ENCODE measurements around the gene SSTR3. TPM values are rescaled to one million over a fixed set of nuclear protein-coding genes. Genes with fewer than 3 reads are reported as not detected.

Gene SSTR3
- 0.54 TPM for polyA plus RNA-seq
- long read RNA-seq, donor 1, partial matches to known transcripts, result 0 of 1 reads
- long read RNA-seq, donor 1, other reads (novel, unspliced or antisense), result 0 of 1 reads
- long read RNA-seq, donor 2, result 0 reads
- long read RNA-seq, donor 3, result 0 reads
- long read RNA-seq, donor 4, result 0 reads
- long read RNA-seq, donor 5, result 0 reads
- long read RNA-seq, donor 6, result 0 reads
- long read RNA-seq, donor 7, result 0 reads
- long read RNA-seq, donor 8, result 0 reads
- long read RNA-seq, donor 9, result 0 reads
- long read RNA-seq, donor 10, result 0 reads
- long read RNA-seq, donor 11, full-length matches to known transcripts, result 2 of 2 reads
- long read RNA-seq, donor 11, partial matches to known transcripts, result 0 of 2 reads
- long read RNA-seq, donor 11, other reads (novel, unspliced or antisense), result 0 of 2 reads

GRCh38 chr22:37212174-37212906 is at the start of gene SSTR3:
Gene SSTR3, minus strand, starts transcription at chr22:37212477. Its CDS starts 4,674 bp downstream, at chr22:37207803.
- H3K27ac ChIP-seq (ENCODE audit: low read length), result no peak within 1 kb of the TSS
- peak in 1 of 2 donors; percentile 55 for DNase-seq

GRCh38 chr22:37260901-37261336 is 48.6 kb upstream of the SSTR3 start:
- Histone ChIP-seq H3K27ac (ENCODE audit: low read length) (no peak overlapping the region), H3K9me3 (ENCODE audit: control insufficient read depth, low read depth, low read length) (peaks cover 11% of the 10 kb centered on the region), H3K4me3 (ENCODE audit: low read length) (no peak overlapping the region), H3K4me1 (ENCODE audit: control insufficient read depth, insufficient read depth, low read length) (peaks cover 23% of the 10 kb centered on the region), H3K36me3 (ENCODE audit: control insufficient read depth, insufficient read depth, low read length) (no peaks in the 10 kb centered on the region), H3K27me3 (ENCODE audit: control insufficient read depth, insufficient read depth, low read length) (peaks cover 6% of the 10 kb centered on the region)
- DNase-seq, result peak in 1 of 2 donors; percentile 42
- no CpG with 5 or more reads among the region's 14 CpGs for WGBS (ENCODE audit: insufficient coverage, low lambda C conversion rate)

More at GRCh38 chr22:37212174-37212906, at the start of gene SSTR3:
- Histone ChIP-seq H3K36me3 (ENCODE audit: control insufficient read depth, insufficient read depth, low read length) (no peaks in the 10 kb centered on the region), H3K27me3 (ENCODE audit: control insufficient read depth, insufficient read depth, low read length) (no peaks in the 10 kb centered on the region), H3K4me1 (ENCODE audit: control insufficient read depth, insufficient read depth, low read length) (peaks cover 36% of the 10 kb centered on the region), H3K9me3 (ENCODE audit: control insufficient read depth, low read depth, low read length) (no peaks in the 10 kb centered on the region), H3K4me3 (ENCODE audit: low read length) (no peak within 1 kb of the TSS)
- WGBS (ENCODE audit: insufficient coverage, low lambda C conversion rate), result 11% methylated on average over 5 of the region's 23 CpGs

DNA sequence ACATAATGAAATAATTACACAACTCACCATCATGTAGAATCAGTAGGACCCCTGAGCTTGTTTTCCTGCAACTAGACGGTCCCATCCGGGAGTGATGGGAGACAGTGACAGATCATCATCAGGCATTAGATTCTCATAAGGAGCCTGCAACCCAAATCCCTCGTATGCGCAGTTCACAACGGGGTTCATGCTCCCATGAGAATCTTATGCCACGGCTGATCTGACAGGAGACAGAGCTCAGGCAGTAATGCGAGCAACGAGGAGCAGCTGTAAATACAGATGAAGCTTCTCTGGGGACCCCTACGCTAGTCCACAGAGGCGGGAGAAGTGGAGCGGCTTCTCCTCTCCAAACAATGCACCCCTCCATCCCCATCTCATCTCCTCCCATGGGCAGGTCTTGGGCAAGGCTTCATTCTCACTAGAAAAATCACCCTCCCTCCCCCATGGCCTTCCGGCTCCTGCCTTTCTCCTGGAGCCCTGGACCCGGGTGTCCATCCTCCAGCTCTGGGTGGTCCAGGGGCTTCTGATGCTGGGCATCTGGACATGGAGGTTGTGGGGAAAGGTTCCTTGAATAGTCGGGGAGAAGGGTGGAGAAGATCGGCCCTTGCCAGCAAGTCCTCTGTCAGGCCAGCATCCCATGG is 48.0 kb upstream of the SSTR3 start:
- no peak for DNase-seq
- peaks cover 6% of the 10 kb centered on the region for H3K27me3 ChIP-seq (ENCODE audit: control insufficient read depth, insufficient read depth, low read length)
- no peak overlapping the region for H3K27ac ChIP-seq (ENCODE audit: low read length)
- peaks cover 25% of the 10 kb centered on the region for H3K4me1 ChIP-seq (ENCODE audit: control insufficient read depth, insufficient read depth, low read length)
- H3K9me3 ChIP-seq (ENCODE audit: control insufficient read depth, low read depth, low read length), result peaks cover 11% of the 10 kb centered on the region
- WGBS (ENCODE audit: insufficient coverage, low lambda C conversion rate), result no CpG with 5 or more reads among the region's 15 CpGs
- no peaks in the 10 kb centered on the region for H3K36me3 ChIP-seq (ENCODE audit: control insufficient read depth, insufficient read depth, low read length)
- no peak overlapping the region for H3K4me3 ChIP-seq (ENCODE audit: low read length)

GRCh38 chr22:37259540-37260029 is 47.3 kb upstream of the SSTR3 start:
- Histone ChIP-seq H3K4me3 (ENCODE audit: low read length) (no peak overlapping the region), H3K4me1 (ENCODE audit: control insufficient read depth, insufficient read depth, low read length) (peaks cover 25% of the 10 kb centered on the region), H3K9me3 (ENCODE audit: control insufficient read depth, low read depth, low read length) (peaks cover 10% of the 10 kb centered on the region), H3K36me3 (ENCODE audit: control insufficient read depth, insufficient read depth, low read length) (no peaks in the 10 kb centered on the region), H3K27ac (ENCODE audit: low read length) (no peak overlapping the region), H3K27me3 (ENCODE audit: control insufficient read depth, insufficient read depth, low read length) (peaks cover 5% of the 10 kb centered on the region)
- WGBS (ENCODE audit: insufficient coverage, low lambda C conversion rate), result no CpG with 5 or more reads among the region's 23 CpGs
- DNase-seq, result peak in 1 of 2 donors; percentile 31

DNA sequence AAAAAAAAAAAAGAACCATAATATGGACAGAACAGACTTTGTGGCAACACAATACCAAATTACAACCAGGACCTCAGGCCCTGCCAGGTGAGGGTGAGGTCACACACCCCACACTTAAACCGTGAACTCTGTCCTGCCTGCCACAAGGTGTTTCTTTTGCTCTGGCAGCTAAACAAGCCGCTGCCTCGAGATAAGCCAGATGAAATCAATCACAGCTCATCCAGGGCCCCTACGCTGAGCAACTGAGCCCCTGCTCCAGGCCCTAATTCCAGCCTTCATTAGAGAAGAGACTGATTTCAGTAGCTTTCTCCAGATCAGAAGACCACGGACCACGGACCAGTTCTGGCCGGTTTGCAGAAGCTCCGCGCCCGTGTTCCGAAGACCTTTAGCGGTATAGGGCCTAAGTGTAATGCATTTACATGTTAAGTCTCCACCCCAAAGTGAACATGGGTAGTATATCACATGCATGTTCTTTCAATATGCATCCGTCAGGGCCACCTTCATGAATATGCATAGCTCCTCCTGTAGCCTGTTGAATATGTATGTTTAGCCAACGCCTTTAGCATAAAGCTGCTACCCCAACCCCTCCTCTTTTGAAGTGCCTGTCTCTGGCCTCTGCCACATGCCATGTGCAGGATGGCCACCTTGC is 46.6 kb upstream of the SSTR3 start:
- H3K4me3 ChIP-seq (ENCODE audit: low read length), result no peak overlapping the region
- peak in 1 of 2 donors; percentile 57 for DNase-seq
- WGBS (ENCODE audit: insufficient coverage, low lambda C conversion rate), result no CpG with 5 or more reads among the region's 14 CpGs
- H3K27me3 ChIP-seq (ENCODE audit: control insufficient read depth, insufficient read depth, low read length), result peaks cover 5% of the 10 kb centered on the region
- H3K36me3 ChIP-seq (ENCODE audit: control insufficient read depth, insufficient read depth, low read length), result no peaks in the 10 kb centered on the region
- H3K9me3 ChIP-seq (ENCODE audit: control insufficient read depth, low read depth, low read length), result peaks cover 3% of the 10 kb centered on the region
- peaks cover 25% of the 10 kb centered on the region for H3K4me1 ChIP-seq (ENCODE audit: control insufficient read depth, insufficient read depth, low read length)
- no peak overlapping the region for H3K27ac ChIP-seq (ENCODE audit: low read length)

DNA sequence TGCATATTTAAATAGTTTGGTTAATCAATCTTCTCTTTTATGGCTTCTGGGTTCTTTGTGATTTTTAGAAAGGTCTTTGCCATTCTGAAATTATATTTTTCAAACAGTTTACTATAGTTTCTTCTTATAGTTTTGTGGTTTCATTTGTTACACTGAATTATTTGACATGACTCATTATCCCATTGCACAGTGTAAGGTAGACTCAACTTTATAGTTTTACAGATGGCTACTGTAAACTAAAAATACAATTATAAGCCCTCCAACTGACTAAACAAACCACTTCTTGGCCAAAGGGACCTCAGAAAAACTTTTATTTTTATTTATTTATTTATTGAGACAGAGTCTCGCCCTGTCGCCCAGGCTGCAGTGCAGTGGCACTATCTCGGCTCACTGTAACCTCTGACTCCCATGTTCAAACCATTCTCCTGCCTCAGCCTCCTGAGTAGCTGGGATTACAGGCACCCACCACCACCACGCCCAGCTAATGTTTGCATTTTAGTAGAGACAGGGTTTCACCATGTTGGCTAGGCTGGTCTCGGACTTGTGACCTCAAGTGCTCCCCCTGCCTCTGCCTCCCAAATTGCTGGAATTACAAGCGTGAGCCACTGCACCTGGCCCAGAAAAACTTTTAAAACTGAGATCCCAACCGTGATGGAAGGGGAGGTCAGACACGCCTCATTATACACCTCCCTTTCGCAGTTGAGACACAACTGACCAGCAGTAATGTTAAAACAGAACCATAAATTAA is 45.9 kb upstream of the SSTR3 start:
- no peak for DNase-seq
- H3K27ac ChIP-seq (ENCODE audit: low read length), result no peak overlapping the region
- H3K4me3 ChIP-seq (ENCODE audit: low read length), result no peak overlapping the region
- H3K27me3 ChIP-seq (ENCODE audit: control insufficient read depth, insufficient read depth, low read length), result peaks cover 5% of the 10 kb centered on the region
- H3K9me3 ChIP-seq (ENCODE audit: control insufficient read depth, low read depth, low read length), result no peaks in the 10 kb centered on the region
- H3K4me1 ChIP-seq (ENCODE audit: control insufficient read depth, insufficient read depth, low read length), result peaks cover 25% of the 10 kb centered on the region
- H3K36me3 ChIP-seq (ENCODE audit: control insufficient read depth, insufficient read depth, low read length), result no peaks in the 10 kb centered on the region
- no CpG with 5 or more reads among the region's 9 CpGs for WGBS (ENCODE audit: insufficient coverage, low lambda C conversion rate)

- no CpG with 5 or more reads among the region's 10 CpGs for WGBS (ENCODE audit: insufficient coverage, low lambda C conversion rate)
- Histone ChIP-seq H3K27me3 (ENCODE audit: control insufficient read depth, insufficient read depth, low read length) (no peaks in the 10 kb centered on the region), H3K27ac (ENCODE audit: low read length) (no peak overlapping the region), H3K4me1 (ENCODE audit: control insufficient read depth, insufficient read depth, low read length) (peaks cover 25% of the 10 kb centered on the region), H3K9me3 (ENCODE audit: control insufficient read depth, low read depth, low read length) (no peaks in the 10 kb centered on the region), H3K36me3 (ENCODE audit: control insufficient read depth, insufficient read depth, low read length) (no peaks in the 10 kb centered on the region), H3K4me3 (ENCODE audit: low read length) (no peak overlapping the region)
- DNase-seq, result peak in 1 of 2 donors; percentile 45
Measured at GRCh38 chr22:37256075-37256726, 43.9 kb upstream of the SSTR3 start.

GRCh38 chr22:37255558-37256006 is 43.3 kb upstream of the SSTR3 start:
- Histone ChIP-seq H3K4me1 (ENCODE audit: control insufficient read depth, insufficient read depth, low read length) (peaks cover 25% of the 10 kb centered on the region), H3K4me3 (ENCODE audit: low read length) (no peak overlapping the region), H3K27ac (ENCODE audit: low read length) (no peak overlapping the region), H3K36me3 (ENCODE audit: control insufficient read depth, insufficient read depth, low read length) (no peaks in the 10 kb centered on the region), H3K9me3 (ENCODE audit: control insufficient read depth, low read depth, low read length) (no peaks in the 10 kb centered on the region), H3K27me3 (ENCODE audit: control insufficient read depth, insufficient read depth, low read length) (no peaks in the 10 kb centered on the region)
- DNase-seq, result no peak

- no peaks in the 10 kb centered on the region for H3K27me3 ChIP-seq (ENCODE audit: control insufficient read depth, insufficient read depth, low read length)
- no peak overlapping the region for H3K27ac ChIP-seq (ENCODE audit: low read length)
- DNase-seq, result peak in 1 of 2 donors; percentile 73
- peaks cover 25% of the 10 kb centered on the region for H3K4me1 ChIP-seq (ENCODE audit: control insufficient read depth, insufficient read depth, low read length)
- 75% methylated on average over 1 of the region's 5 CpGs for WGBS (ENCODE audit: insufficient coverage, low lambda C conversion rate)
- H3K9me3 ChIP-seq (ENCODE audit: control insufficient read depth, low read depth, low read length), result no peaks in the 10 kb centered on the region
- H3K36me3 ChIP-seq (ENCODE audit: control insufficient read depth, insufficient read depth, low read length), result no peaks in the 10 kb centered on the region
- no peak overlapping the region for H3K4me3 ChIP-seq (ENCODE audit: low read length)
Measured at GRCh38 chr22:37254867-37255233, 42.6 kb upstream of the SSTR3 start.
